H9 (cell line): Measurements from ENCODE around the gene FSTL4. TPM values are rescaled to one million over a fixed set of nuclear protein-coding genes. Genes with fewer than 3 reads are reported as not detected.

Experiments used
- DNase-seq: peaks from one replicate; pipeline ENCODE4 v3.0.0-alpha.2; 2017
- H2AFZ ChIP-seq: one replicate; pipeline ENCODE4 v1.6.1; 2013; ENCODE audit warnings: mild to moderate bottlenecking, low read length, control low read depth, moderate library complexity
- H2AK5ac ChIP-seq: 2 replicates; pipeline ENCODE4 v1.6.1; 2013; ENCODE audit warnings: low read length, control low read depth, mixed read lengths; ENCODE audit not compliant: insufficient read length
- H2BK120ac ChIP-seq: one replicate; pipeline ENCODE4 v1.6.1; 2013; ENCODE audit warnings: low read depth, mild to moderate bottlenecking, low read length, control low read depth, inconsistent platforms; ENCODE audit not compliant: poor library complexity, severe bottlenecking
- H2BK12ac ChIP-seq: 2 replicates; pipeline ENCODE4 v1.6.1; 2013; ENCODE audit warnings: low read length, control low read depth, mixed read lengths, low read depth; ENCODE audit not compliant: insufficient read length
- H2BK15ac ChIP-seq: 2 replicates; pipeline ENCODE4 v1.6.1; 2013; ENCODE audit warnings: low read depth, low read length, control low read depth
- H2BK20ac ChIP-seq: one replicate; pipeline ENCODE4 v1.6.1; 2013; ENCODE audit warnings: low read depth, mild to moderate bottlenecking, low read length, control low read depth, inconsistent platforms; ENCODE audit not compliant: poor library complexity, severe bottlenecking
- H2BK5ac ChIP-seq: 2 replicates; pipeline ENCODE4 v1.6.1; 2013; ENCODE audit warnings: low read length, control low read depth, mixed read lengths; ENCODE audit not compliant: insufficient read length
- H3K14ac ChIP-seq: 2 replicates; pipeline ENCODE4 v1.6.1; 2013; ENCODE audit warnings: low read length, control low read depth; ENCODE audit not compliant: insufficient read depth
- H3K18ac ChIP-seq: 2 replicates; pipeline ENCODE4 v1.6.1; 2013; ENCODE audit warnings: low read depth, mild to moderate bottlenecking, mixed read lengths, low read length, control low read depth; ENCODE audit not compliant: insufficient read length
- H3K23ac ChIP-seq: 2 replicates; pipeline ENCODE4 v1.6.1; 2013; ENCODE audit warnings: low read length, control low read depth, mixed read lengths, low read depth; ENCODE audit not compliant: insufficient read length
- H3K23me2 ChIP-seq: 2 replicates; pipeline ENCODE4 v1.6.1; 2013; ENCODE audit warnings: low read depth, mild to moderate bottlenecking, mixed read lengths, low read length, control low read depth; ENCODE audit not compliant: insufficient read length, poor library complexity, severe bottlenecking
- H3K27ac ChIP-seq: 2 replicates; pipeline ENCODE4 v1.5.1; 2013; ENCODE audit warnings: low read length, control low read depth, mixed read lengths, low read depth; ENCODE audit not compliant: insufficient read length
- H3K27me3 ChIP-seq: 2 replicates; pipeline ENCODE4 v1.6.1; 2013; ENCODE audit warnings: low read length, control low read depth, inconsistent platforms; ENCODE audit not compliant: insufficient read depth
- H3K4ac ChIP-seq: 2 replicates; pipeline ENCODE4 v1.6.1; 2013; ENCODE audit warnings: low read depth, mild to moderate bottlenecking, control low read depth, inconsistent platforms, low read length, moderate library complexity
- H3K4me1 ChIP-seq: 2 replicates; pipeline ENCODE4 v1.6.1; 2013; ENCODE audit warnings: low read length, control low read depth, inconsistent platforms; ENCODE audit not compliant: insufficient read depth
- H3K4me2 ChIP-seq: 2 replicates; pipeline ENCODE4 v1.6.1; 2013; ENCODE audit warnings: low read length, control low read depth, mixed read lengths; ENCODE audit not compliant: insufficient read length, insufficient read depth
- H3K56ac ChIP-seq: 2 replicates; pipeline ENCODE4 v1.6.1; 2013; ENCODE audit warnings: low read depth, mild to moderate bottlenecking, mixed read lengths, low read length, control low read depth; ENCODE audit not compliant: insufficient read length
- H3K79me1 ChIP-seq: 2 replicates; pipeline ENCODE4 v1.6.1; 2013; ENCODE audit warnings: low read depth, mild to moderate bottlenecking, moderate library complexity, low read length, control low read depth, inconsistent platforms; ENCODE audit not compliant: insufficient read depth, poor library complexity, severe bottlenecking
- H3K79me2 ChIP-seq: 2 replicates; pipeline ENCODE4 v1.6.1; 2013; ENCODE audit warnings: low read length, control low read depth, inconsistent platforms; ENCODE audit not compliant: insufficient read depth
- H3K9ac ChIP-seq: 2 replicates; pipeline ENCODE4 v1.6.1; 2013; ENCODE audit warnings: low read length, control low read depth, mixed read lengths; ENCODE audit not compliant: insufficient read length; ENCODE audit errors: extremely low read depth
- H3K9me3 ChIP-seq: one replicate; pipeline ENCODE4 v1.6.1; 2013; ENCODE audit warnings: low read depth, low read length, inconsistent platforms; ENCODE audit not compliant: control insufficient read depth
- H3T11ph ChIP-seq: one replicate; pipeline ENCODE4 v1.6.1; 2013; ENCODE audit warnings: mild to moderate bottlenecking, low read length, control low read depth, inconsistent platforms
- H4K20me1 ChIP-seq: one replicate; pipeline ENCODE4 v1.6.1; 2013; ENCODE audit not compliant: control insufficient read depth, insufficient read length, insufficient read depth
- H4K5ac ChIP-seq: 2 replicates; pipeline ENCODE4 v1.6.1; 2013; ENCODE audit warnings: low read depth, mild to moderate bottlenecking, mixed read lengths, low read length, control low read depth; ENCODE audit not compliant: insufficient read length
- H4K8ac ChIP-seq: replicated peaks from 2 replicates; pipeline ENCODE4 v1.6.1; 2013; ENCODE audit warnings: low read length, control low read depth, mixed read lengths, low read depth; ENCODE audit not compliant: insufficient read length
- H4K91ac ChIP-seq: 2 replicates; pipeline ENCODE4 v1.6.1; 2013; ENCODE audit warnings: low read depth, mild to moderate bottlenecking, moderate library complexity, mixed read lengths, low read length, control low read depth; ENCODE audit not compliant: insufficient read length
- H3K27ac Mint-ChIP-seq, 3 experiments: 2 replicates in 2 of 3; 3 replicates in 1 of 3; pipeline ENCODE4 v1.8.0; 2020 to 2021; ENCODE audit warnings: mixed read lengths in 3 of 3, mild to moderate bottlenecking in 1 of 3, moderate library complexity in 1 of 3
- H3K27me3 Mint-ChIP-seq: 2 replicates; pipeline ENCODE4 v1.8.0; 2021; ENCODE audit warnings: low read depth, mild to moderate bottlenecking, moderate library complexity, mixed read lengths
- H3K36me3 Mint-ChIP-seq, 3 experiments: 2 replicates in 2 of 3; 3 replicates in 1 of 3; pipeline ENCODE4 v1.8.0; 2020 to 2021; ENCODE audit warnings: low read depth in 3 of 3, mixed read lengths in 3 of 3; ENCODE audit not compliant: insufficient read depth in 1 of 3
- H3K4me1 Mint-ChIP-seq, 2 experiments: 2 replicates each; pipeline ENCODE4 v1.8.0; 2020; ENCODE audit warnings: mixed read lengths in 2 of 2
- H3K4me3 Mint-ChIP-seq, 2 experiments: 2 replicates in 1 of 2; 3 replicates in 1 of 2; pipeline ENCODE4 v1.8.0; 2020 to 2021; ENCODE audit warnings: mild to moderate bottlenecking in 2 of 2, mixed read lengths in 2 of 2, moderate library complexity in 1 of 2
- H3K9me3 Mint-ChIP-seq, 2 experiments: 2 replicates in 1 of 2; 3 replicates in 1 of 2; pipeline ENCODE4 v1.8.0; 2020; ENCODE audit warnings: mild to moderate bottlenecking in 2 of 2, mixed read lengths in 2 of 2, moderate library complexity in 1 of 2
- WGBS: extraction: QIAGEN DNeasy Blood & Tissue Kit; methylation state at CpG from one replicate; pipeline ENCODE4 v1.1.7; 2013; ENCODE audit warnings: missing lambda C conversion rate, low lambda C conversion rate, mixed read lengths; ENCODE audit not compliant: insufficient read length; ENCODE audit errors: extremely low coverage; 5-methylcytosine and 5-hydroxymethylcytosine counted together
- total RNA-seq: library from RNA; stranded (reverse); gene quantifications from 2 replicates; pipeline ENCODE4 v1.2.1, GENCODE V29; 2021
- TF ChIP-seq, protein P1 (sequence below): fragments of 200-600 bp; sonication (generic); conservative IDR thresholded peaks from 3 replicates; pipeline ENCODE4 v1.8.0; 2021; ENCODE audit warnings: antibody characterized with exemption, mild to moderate bottlenecking

FSTL4 gene
- total RNA-seq, 1 experiment from 2014 or later = 5.7 TPM

DNA sequence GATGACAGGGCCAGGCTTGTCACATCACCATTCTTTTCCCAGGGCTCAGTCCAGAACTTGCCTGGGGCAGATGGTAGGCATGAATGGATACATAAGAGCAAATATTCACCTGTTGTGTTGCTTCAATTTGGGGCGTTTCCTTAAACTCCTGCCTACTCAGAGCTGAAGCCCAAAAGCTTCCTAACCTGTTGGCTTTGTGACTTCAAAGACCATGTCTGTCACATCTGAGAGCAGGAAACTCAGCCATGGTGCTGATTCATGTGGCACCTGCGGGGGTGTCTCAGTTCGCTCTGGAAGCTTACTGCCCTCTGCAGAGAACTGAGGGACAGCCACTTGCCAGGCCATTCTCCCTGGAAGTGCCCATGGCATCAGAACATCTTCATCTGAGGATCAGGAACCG, 313.9 kb downstream of the FSTL4 start:
- no peak overlapping the region for H2AFZ ChIP-seq
- no peak overlapping the region for H4K91ac ChIP-seq
- H3K4me3 Mint-ChIP-seq = no peak overlapping the region
- no peak overlapping the region for H3K56ac ChIP-seq
- no peak overlapping the region for H3K4me2 ChIP-seq
- H3K9me3 ChIP-seq = no peaks in the 10 kb centered on the region
- no peak overlapping the region for H3K18ac ChIP-seq
- no peak overlapping the region for H3T11ph ChIP-seq
- no peak overlapping the region for H2BK120ac ChIP-seq
- H3K36me3 Mint-ChIP-seq = no peaks in the 10 kb centered on the region
- no peak overlapping the region for H2BK20ac ChIP-seq
- no peaks in the 10 kb centered on the region for H4K20me1 ChIP-seq
- no peak overlapping the region for H3K27ac Mint-ChIP-seq
- H3K4me1 Mint-ChIP-seq = peaks cover 3 to 6% of the 10 kb centered on the region in 2 experiments
- no peak overlapping the region; the same call in 1 of the 2 replicates for H3K14ac ChIP-seq
- no peak overlapping the region for H4K8ac ChIP-seq
- H2AK5ac ChIP-seq = no peak overlapping the region
- no peaks in the 10 kb centered on the region for H3K4me1 ChIP-seq
- no peaks in the 10 kb centered on the region for H3K23me2 ChIP-seq
- TF ChIP-seq, protein P1, sequence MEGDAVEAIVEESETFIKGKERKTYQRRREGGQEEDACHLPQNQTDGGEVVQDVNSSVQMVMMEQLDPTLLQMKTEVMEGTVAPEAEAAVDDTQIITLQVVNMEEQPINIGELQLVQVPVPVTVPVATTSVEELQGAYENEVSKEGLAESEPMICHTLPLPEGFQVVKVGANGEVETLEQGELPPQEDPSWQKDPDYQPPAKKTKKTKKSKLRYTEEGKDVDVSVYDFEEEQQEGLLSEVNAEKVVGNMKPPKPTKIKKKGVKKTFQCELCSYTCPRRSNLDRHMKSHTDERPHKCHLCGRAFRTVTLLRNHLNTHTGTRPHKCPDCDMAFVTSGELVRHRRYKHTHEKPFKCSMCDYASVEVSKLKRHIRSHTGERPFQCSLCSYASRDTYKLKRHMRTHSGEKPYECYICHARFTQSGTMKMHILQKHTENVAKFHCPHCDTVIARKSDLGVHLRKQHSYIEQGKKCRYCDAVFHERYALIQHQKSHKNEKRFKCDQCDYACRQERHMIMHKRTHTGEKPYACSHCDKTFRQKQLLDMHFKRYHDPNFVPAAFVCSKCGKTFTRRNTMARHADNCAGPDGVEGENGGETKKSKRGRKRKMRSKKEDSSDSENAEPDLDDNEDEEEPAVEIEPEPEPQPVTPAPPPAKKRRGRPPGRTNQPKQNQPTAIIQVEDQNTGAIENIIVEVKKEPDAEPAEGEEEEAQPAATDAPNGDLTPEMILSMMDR = no peak
- no peak overlapping the region for H4K5ac ChIP-seq
- no peak overlapping the region for H3K4ac ChIP-seq
- no peak overlapping the region for H3K23ac ChIP-seq
- H3K27me3 Mint-ChIP-seq = peaks cover 2% of the 10 kb centered on the region
- no peak overlapping the region for H2BK5ac ChIP-seq
- H3K9ac ChIP-seq = no peak overlapping the region
- no peak overlapping the region for H2BK12ac ChIP-seq
- WGBS = no CpG with 5 or more reads among the region's 4 CpGs
- no peaks in the 10 kb centered on the region for H3K9me3 Mint-ChIP-seq
- no peak for DNase-seq
- no peak overlapping the region for H3K27ac ChIP-seq
- no peaks in the 10 kb centered on the region for H3K79me1 ChIP-seq
- H2BK15ac ChIP-seq = no peak overlapping the region
- H3K27me3 ChIP-seq = no peaks in the 10 kb centered on the region
- no peaks in the 10 kb centered on the region for H3K79me2 ChIP-seq
